COLO668 (cell line): ENCODE measurements around the gene ZHX3.

Experiments used
- DNase-seq: peaks from one replicate; lab custom pipeline; 2025; ENCODE audit not compliant: unreplicated experiment; lab: John Stamatoyannopoulos, UW

ZHX3 gene

DNA sequence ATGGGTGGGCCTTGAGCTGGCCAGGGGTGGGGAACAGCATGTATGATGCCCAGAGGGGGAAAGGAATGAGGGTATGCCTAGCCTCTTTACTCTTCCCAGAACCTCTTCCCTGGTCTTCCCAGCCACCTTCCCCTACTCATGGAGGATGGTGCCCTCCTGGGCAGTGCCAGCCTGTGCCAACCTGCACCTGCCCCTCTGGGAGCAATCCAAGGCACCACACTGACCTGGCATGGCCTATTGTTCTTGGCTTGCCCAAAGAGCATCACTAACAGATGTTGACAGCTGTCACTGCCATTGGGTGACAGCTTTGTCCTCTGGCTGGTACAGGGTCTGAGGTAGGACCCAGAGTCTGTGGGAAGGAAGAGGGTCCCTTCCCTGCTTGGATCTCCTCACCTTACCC is 36.0 kb upstream of the ZHX3 start:
- DNase-seq = no peak

DNA sequence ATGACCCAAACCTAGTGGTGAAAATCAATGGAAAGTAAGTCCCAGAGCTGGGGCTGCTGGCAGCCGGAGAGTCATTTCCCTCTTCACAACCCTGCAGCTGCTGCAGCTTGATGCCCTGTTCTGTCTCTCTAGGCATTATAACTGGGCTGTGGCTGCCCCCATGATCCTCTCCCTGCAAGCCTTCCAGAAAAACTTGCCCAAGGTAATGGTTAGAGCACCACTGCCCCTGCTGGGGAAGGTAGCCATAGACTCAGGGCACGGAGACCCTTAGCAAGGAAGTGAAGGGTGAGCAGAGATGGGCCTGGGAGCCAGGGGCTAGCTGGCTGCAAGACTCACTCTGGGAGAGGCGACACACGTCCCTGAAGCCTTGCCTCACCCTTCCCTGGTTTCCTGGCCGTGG is 35.1 kb upstream of the ZHX3 start:
- no peak for DNase-seq

DNA sequence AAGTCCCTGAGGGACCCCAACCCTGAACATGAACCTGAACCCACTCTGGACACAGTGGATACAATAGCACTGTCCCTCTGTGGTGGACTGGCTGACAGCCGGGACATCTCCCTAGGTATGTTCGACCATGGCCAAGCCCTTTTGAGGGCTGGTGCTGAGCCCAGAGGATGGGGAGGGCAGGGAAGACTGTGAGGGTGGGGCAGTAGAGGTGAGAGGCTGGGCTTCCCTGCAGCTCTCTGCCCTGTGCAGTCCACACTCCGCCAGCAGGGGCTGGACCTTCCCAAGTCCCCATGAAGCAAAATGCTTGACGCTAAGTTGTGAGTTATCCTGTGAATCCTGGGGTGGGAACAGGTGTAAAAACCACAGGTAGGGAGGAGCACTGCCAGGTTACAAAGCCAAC is 34.6 kb upstream of the ZHX3 start:
- no peak for DNase-seq

DNA sequence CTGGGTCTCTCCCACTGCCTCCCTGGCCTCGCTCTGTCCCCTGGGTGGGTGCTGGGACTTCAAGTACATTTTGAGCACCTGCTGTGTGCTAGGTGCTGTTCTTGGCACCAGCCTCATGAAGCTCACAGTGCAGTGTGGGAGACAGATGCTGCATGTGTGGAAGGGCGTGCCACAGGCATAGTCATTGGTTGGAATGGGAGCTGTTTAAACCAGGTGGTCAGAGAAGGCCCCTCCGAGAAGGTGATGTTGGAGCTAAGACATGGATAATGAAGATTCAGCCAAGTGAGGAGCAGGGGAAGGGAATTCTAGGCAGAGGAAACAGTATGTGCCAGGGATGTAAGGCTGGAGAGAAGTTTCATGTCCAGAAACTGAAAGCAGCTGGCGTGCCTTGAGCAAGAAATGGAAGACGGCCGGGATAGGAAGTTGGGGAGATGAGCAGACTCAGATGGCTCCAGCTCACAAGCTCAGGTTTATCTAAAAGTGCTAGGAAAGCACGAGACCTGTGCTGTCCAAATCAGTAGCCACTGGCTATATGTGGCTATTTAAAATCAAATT is 33.0 kb upstream of the ZHX3 start:
- DNase-seq = no peak

DNA sequence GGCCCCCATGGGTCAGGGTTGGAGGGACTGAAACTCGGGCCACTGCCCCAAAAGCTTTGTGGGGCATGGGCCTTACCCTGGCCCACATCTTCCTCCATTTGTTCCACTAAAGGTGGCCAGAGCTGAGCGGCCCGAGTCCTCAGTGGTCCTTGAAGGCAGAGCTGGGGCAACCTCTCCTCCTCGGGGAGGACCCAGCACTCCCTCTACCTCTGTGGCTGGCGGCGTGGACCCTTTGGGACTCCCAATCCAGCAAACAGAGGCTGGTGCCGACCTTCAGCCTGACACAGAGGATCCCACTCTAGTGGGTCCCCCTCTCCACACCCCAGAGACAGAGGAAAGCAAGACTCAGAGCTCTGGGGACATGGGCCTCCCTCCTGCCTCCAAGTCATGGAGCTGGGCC is 32.4 kb upstream of the ZHX3 start:
- DNase-seq = no peak

DNA sequence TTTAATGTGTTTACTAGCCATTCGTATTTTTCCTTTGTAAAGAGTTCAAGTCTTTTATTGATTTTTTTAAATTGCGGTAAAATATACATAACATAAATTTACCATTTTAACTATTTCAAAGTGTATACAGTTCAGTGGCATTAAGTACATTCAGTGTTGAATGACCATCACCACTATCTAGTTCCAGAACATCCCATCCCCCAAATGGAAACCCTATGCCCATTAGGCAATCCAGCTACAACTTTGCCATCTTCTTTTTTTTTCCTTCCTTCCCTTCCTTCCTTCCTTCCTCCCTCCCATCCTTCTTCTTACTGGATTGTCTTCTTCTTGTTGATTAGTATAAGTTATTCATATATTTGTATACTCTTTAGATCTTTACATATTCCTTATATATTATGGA is 31.7 kb upstream of the ZHX3 start:
- no peak for DNase-seq

DNA sequence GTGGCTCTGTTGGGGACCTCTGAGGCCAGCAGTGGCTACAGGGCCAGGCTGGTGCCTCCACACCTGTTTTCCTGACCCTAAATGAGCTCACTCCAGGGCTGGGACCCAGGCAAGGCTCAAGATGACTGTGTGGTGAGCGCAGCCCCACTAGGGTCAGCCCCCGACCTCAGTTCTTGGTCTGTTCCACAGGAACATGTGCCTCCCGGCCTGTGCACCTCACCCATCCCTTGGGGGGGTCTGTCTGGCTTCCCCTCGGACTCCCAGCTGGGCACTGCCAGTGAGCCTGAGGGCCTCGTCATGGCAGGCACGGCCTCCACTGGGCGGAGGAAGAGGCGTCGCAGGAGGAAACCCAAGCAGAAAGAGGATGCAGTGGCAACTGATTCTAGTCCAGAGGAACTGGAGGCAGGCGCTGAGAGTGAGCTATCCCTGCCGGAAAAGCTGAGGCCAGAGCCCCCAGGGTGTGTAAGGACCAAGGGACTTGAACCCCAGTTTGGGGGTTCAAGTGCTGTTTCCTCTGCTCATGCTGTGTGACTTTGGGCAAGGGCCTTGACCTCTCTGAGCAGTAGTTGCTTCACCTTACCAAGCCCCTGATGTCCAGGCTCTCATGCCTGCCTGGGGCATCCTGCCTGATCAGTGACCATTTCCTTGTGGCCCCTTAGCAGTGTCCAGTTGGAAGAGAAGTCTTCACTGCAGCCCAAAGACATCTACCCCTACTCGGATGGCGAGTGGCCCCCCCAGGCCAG is 31.1 kb upstream of the ZHX3 start:
- no peak for DNase-seq

DNA sequence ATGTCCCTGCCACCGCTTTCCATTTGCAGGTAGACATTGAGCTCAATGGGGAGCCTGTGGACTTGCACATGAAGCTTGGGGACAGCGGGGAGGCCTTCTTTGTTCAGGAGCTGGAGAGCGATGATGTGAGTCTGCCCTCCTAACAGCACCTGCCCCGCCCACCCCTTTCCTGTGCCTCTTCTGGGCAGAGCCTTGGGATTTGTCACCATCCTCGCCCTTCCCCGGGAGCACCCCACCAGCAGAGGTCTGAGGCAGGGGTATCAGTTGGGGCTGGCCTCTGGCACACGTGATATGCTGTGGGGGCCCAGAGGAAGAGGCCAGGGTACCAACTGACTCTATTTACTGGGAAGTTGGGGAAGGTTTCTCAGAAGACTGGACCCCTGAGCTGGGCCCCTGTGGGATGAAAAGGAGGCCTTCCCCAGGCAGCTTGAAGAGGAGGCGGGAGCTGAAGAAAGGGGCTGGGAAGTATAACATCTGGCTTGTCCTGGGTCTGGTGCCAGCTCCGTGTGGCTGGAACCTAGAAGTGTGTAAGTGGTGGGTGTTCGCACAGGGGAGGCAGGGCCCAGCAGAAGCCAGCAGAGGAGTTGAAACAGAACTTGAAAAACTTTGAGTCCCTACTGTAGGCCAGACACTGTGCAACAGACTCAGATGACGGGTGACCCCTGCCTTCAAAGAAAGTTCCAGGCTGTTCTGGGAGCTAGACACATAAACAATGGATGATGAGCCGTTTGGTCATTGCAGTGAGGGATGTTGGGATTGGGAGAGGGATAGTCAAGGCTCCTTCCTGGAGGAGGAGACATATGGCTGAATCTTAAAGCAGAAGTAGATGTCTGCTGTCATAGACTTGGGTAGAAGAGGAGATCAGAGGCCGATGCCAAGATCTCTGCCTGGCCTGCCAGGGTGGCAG is 30.2 kb upstream of the ZHX3 start:
- no peak for DNase-seq

DNA sequence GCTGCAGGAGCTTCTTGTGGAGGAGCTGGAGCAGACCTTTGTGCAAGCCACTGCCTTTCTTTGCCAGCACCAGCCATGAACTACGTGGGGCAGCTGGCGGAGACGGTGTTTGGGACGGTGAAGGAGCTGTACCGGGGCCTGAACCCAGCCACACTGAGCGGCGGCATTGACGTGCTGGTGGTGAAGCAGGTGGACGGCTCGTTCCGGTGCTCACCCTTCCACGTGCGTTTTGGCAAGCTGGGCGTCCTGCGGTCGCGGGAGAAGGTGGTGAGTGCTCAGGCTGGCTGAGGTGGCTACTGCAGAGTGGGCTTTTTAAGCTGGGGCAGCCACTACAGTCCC is 28.2 kb upstream of the ZHX3 start:
- no peak for DNase-seq

DNA sequence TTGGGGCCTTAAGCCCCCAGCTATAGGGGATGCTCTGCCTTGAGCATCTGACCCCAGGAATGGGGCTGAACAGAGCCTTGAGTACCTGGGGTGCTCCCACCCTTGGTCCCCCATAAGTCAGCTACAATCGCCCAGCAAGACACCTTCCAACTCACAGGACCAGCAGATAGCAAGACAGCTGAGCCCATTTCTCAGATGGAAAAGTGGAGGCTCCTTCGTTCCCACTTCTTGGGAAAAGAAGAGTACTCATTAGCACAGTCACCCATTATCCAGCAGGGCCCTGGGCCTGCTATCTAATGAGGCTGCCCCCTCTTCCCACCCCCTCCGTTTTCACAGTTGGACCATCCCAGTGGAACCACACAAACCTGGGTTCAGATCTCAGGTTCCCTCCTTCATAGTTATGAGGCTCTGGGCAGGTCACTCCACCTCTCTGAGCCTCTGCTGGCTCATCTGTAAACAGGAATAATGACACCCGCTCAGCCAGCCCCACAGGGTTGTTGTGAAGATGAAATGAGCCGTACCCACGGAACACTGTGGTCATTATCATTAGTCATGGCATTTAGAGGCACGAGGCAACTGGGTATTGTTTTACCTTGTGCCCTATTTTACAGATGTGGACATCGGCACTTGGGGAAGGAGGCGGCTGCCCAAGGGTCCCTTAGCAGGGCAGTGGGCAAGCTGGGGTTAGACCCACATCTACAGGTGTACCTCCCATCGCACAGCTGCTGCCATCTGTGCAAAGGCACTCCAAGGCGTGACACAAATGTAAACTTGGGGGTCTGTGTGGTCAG is 27.6 kb upstream of the ZHX3 start:
- peak; percentile 17 for DNase-seq

DNA sequence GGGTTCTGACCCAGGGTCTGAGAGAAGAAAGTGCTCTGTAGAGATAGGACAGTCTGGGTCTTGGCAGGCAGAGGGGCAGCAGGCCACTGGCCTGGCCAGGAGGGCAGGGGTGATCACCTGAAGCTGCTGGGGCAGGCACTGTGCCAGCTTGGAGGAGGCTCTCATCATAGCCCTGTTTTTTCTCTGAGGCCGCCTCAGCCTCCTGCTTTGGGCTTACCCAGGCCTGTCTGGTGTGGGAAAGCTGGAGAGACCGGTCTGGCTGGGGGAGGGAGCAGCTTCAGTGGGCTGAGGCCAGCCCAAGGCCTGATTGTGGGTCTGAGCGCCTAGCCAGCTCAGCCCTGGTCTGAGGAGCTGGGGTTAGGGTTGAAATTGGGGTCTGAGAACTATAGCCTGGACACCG is 26.9 kb upstream of the ZHX3 start:
- no peak for DNase-seq

DNA sequence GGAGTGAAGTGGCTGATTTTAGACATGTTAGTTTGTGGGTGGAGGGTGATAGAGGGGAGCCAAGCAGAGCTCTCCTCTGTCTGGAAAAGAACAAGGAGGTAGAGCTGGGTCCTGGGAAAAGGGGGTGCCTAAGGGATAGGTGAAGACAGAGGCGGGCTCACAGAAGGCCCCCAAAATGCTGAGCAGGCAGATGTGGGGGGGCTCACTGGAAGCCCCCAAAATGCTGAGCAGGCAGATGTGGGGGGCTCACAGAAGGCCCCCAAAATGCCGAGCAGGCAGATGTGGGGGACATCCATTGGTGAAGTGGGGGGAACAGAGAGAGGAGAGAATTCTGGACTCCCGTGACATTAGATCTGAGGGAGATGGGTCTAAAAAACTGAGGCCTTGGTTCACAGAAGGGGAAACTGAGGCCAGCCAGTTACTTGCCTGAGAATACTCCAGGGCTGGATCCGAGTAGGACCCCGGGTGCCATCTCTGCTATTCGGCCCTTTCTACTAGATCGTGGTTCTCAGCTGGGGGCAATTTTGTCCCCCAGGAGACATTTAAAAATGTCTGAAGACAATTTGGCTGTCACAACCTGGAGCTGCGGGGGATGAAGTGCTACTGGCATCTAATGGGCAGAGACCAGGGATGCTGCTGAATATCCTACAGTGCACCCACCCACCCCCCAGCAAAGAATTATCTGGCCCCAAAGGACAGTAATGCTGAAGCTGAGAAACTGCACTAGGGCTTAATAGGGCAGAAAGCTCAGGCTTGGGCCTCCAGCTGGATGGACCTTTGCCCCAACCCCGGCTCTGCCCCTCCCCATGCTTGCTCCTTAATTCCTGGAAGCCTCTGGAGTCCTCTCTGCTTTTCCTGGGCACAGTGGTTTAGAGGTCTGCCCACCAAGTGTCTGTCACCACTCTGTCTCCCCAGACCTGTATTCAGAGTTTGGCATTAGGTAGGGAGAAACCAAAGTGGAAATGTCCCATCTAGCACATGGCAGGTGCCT is 25.2 kb upstream of the ZHX3 start:
- DNase-seq = no peak

DNA sequence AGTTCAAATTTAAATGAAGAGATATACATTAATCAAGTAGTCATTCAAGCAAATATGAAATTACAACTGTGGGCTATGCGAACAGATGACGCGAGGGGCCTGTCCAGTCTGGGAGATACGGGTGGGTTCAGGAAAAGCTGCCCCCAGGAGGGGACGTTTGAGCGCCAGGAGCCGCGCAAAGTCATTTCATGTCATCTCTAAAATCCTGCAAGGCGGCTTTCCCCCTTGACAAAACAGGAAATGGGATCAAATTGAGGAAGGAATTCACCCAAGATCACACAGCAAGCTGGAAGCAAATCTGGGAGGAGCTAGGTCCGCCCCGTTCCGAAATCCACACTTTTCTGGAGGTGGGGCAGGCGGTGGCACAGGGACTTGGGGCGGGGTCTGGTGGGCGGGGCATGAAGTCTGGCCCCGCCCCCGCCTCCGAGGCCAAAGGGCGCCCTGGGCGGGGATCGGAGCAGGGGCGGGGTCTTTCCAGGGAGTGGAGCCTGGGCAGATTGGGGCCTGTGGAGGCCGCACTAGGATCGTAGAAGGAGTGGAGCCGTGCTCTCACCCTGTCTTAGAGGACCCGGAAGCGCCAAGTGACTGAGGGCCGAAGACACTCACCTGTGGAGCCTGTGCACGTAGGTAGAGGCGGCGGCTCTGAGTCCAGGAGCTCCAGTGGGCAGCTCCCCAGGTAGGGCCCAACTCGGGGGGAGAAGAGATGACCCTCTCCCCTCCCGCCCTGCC is 23.0 kb upstream of the ZHX3 start, which contains the start of gene LPIN3:
LPIN3 (plus strand) TSS at position 495 of the 729 bp plus-strand sequence. CDS start 4,983 bp downstream, outside the sequence.
- DNase-seq = peak; percentile 86

DNA sequence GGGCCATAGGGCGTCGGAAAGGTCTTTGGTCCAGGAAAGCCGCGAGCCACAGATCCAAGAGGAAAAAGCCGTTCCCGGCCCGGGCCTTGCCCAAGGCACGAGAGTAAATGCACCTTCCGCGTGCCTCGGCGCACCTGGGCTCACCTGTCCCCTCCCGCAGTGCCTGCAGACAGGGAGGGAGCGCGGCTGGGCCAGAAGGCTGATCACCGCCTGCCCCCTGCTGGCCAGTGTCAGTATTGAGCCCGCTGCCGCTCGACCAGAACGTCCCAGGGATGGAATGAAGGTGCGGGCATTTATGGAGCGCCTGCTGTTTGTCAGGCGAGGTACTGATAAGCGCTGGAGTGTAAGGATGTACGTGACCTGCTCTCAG is 22.4 kb upstream of the ZHX3 start:
- DNase-seq = peak; percentile 95

DNA sequence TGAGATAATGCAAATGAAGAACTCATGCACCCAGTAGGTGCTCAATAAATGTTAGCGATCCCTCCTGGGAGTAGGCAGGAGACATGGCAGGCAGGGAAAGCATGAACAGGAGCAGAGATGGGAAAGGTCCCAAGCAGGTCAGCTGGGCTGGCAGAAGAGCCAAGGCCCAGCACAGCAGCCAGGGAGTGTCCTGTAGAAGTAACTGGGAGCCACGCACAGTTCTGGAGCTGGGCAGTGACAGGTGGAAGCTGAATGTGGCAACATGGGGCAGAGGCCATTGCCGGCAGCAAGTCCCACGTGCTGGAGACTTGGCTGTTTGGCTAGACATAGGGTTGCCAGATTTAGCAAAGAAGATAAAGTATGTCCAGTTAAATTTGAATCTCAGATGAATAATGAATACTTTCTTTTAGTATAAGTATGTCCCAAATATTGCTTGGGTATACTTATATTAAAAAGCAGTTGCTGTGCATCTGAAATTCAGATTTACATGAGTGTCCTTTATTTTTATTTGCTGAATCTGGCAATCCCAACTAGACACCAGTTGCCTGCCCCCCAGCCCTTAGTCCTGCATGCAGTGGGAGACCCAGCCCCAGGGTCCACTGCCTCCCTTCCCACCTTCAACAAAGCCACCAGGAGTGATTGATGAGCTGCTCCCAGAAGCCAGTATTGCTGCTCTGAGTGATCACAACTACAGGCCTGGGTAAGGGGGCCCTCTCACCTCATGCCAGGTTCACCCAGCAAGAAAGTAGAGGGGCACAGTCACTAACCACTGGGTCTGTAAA is 19.4 kb upstream of the ZHX3 start:
- DNase-seq = no peak

DNA sequence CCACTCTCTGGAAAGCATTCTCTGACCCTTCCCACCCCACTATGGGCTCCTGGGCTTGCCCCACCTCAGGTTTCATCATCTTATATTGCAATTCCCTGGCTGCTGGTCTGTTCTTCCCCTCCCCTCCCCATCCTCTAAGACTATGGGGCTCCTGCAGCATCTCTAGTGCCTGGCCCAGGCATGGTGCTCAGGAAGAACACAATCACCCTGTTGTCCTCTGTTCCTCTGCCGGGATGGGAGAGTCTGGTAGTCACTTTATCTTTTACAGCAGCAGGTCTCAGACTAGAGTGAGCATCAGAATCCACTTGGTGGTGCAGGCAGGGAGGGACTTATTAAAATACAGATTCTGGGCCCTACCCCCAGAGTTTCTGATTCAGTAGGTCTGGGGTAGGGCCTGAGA is 18.1 kb upstream of the ZHX3 start:
- no peak for DNase-seq

DNA sequence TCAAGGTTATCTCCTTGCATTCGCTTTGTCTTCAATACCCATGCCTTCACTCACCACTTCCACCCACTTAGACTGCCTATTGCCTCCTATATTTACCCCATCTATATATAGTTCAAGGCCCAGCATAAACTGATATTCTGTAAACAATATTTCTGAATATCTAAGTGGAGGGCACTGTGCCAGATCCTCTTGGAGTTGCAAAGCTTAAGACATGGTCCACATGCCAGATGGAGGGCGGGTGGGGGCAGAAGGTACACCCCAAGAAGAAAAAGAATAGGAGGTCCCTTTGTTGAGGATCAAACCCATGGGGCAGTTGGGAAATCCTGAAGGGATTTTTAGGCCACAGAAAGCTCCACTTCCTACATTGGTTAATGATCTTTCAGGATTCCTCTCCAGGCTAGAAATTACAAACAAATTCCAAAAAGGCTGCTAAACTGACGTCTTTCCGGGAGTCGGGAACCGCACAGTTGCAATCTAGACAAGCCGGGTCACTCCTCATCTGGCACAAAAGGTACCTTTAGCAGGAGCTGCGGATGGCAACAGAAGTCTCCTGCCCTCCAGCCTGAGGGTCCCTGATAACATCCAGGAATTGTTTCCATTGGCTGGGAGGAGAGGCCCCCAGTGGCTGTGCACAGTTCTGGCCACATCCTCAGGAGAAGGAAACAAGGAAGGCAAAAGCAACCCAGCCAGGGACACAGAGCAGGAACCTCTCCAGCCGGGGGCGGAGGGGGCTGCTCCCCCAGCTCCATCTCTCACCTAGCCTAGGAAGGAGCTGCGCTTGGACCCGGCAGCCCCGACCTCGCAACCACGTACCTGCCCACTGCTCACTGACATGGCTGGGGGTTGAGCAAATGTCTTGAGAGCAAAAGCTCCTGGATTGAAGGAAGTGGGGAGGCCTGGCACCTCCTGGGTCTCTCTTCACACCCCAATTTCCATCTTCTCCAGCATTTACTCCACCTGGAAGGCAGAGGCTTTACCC is 17.2 kb upstream of the ZHX3 start:
- DNase-seq = no peak

DNA sequence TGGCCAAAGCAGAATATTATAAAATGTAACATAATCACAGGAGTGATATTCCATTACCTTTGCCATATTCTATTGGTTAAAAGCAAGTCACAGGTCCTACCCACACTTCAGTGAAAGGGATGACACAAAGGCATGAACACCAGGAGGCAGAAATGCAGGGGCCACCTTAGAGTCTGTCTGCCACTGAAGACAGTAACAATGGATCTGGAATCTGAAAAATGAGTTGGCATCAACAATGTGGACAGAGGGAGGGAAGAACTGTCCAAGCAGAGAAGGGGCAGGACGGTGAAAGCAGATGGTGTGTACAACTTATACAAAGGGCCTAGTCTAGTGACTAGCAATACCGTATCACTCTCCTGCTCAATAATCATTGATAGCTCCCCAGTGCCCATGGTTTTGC is 16.5 kb upstream of the ZHX3 start:
- no peak for DNase-seq
